GM21825 (cell line): Measurements from ENCODE around the gene ZNF43.
"Not testable (repeated sequence)": the region's sequence is repeated elsewhere in the genome, so short reads cannot be mapped to it uniquely, and the experiment has no call there.

Source experiments
- ATAC-seq: cut with Tn5 transposase; IDR thresholded peaks from one replicate; pipeline ENCODE4 v1.9.1; 2021; ENCODE audit warnings: mild to moderate bottlenecking, moderate library complexity; ENCODE audit not compliant: unreplicated experiment

ZNF43 gene

DNA sequence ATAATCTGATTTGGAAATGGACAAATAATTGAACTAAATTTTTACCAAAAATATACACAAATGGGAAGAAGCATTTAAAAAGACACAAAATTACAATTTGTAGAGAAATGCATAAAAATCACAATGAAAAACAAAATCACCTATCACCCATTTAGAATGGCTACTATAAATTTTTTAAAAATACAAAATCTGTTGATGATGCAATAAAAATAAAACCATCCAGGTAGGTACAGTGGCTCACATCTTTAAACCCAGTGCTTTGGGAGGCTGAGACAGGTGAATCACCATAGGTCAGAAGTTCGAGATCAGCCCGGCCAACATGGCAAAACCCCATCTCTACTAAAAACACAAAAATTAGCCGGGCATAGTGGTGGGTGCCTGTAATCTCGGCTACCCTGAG lies 23.5 kb downstream of the ZNF43 start:
- no peak for ATAC-seq

- not testable (repeated sequence) for ATAC-seq
These were observed 27.5 kb downstream of the ZNF43 start for GRCh38 chr19:21808400-21809000.

DNA sequence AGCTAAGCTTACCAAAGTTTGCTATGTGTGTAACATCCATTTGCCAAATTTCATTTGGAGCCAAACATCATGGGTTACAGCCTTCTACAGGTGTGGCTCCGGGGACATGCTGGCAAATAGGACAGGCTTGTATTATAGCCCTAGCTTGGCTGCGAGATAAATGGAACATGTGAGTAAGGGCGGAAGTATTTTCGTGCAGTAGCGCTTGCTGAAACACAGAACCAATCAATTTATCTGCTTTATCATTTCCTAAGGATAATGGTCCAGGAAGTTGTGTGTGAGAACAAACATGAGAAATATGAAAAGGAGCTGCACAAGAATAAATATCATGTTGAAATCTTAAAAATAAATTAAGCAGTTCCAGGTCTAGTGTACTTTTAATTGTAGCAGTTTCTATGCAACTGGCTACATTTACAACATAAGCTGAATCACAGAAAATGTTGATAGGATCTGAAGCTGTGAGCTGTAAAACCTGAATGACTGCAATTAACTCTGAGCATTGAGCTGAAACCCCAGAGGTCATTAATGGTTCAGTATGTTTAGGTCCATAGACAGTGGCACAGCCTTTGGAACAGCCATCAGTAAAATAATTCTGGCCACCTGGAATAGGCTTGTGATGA lies 46.4 kb downstream of the ZNF43 start:
- ATAC-seq, result no peak

DNA sequence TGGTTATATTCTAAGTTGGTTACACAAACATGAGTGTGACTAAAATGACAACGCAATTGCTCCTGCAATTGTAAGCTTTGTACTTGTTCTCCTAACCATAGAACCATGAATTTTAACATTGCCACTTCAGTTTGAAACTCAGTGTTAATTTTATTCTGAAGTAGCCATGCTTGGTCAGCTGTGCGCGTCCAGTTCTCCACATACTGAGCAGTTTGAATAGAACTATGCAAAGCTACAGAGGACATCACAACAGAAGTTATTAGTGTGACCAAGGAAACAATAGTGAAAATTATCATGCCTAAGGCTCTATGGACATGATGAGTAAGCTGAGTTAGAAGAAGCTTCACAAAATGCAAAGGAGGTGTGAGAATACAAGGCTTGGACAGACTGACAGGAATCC lies 49.0 kb downstream of the ZNF43 start:
- ATAC-seq, result no peak

- not testable (repeated sequence) for ATAC-seq
These were observed 60.2 kb downstream of the ZNF43 start for GRCh38 chr19:21775792-21776191.

GRCh38 chr19:21767065-21767800 lies 68.7 kb downstream of the ZNF43 start, which contains the start of gene ZNF100:
Gene ZNF100, minus strand, starts transcription at chr19:21767579. Its CDS starts 150 bp downstream, at chr19:21767429.
- ATAC-seq, result peak; percentile 96

DNA sequence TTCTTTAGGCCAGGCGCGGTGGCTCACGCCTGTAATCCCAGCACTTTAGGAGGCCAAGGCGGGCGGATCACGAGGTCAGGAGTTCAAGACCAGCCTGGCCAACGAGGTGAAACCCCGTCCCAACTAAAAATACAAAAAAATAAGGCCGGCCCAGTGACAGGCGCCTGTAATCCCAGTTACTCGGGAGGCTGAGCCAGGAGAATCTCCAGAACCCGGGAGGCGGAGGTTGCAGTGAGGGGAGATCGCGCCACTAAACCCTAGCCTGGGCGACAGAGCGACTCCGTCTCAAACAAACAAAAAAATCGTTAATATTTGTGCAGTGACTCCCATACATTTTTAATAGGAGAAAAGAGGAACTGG lies 69.3 kb downstream of the ZNF43 start:
- not testable (repeated sequence) for ATAC-seq

GRCh38 chr19:21765151-21765550 lies 70.8 kb downstream of the ZNF43 start:
- no peak for ATAC-seq

DNA sequence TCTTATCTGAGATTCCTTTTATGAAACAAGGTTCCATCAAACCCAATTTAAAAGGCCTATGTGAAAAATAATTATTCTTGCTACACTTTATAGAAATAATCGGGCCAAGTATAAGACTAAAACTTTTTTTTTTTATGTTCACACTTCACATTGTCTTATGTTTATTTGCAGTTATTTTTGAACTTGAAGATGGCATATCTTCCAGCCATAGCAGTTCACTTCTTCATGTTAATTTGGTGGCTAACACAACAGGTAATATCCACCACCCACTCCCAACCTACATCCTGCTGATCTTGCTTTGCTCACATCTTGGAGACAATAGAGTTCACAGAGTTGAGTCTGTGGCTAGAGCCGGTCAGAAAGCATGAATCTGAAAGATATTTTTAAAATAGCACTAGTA lies 74.4 kb downstream of the ZNF43 start:
- ATAC-seq, result not testable (repeated sequence)

DNA sequence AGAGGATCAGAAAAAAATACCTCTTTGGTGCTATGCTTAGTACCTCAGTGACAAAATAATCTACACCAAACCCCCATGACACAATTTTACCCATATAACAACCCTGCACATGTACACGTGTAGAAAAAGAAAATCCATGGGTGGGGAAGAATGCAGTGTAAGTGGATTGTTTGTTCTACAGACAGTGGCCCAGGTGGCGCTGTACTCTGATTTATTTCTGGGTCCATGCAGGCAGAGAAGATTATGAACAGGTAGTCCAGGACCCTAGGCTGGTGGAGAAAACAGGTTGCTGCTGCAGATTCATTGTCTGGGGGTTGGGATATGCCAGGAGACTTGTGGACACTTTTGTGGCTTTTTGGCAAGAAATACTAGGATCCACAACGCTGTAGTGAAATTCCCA lies 77.7 kb downstream of the ZNF43 start:
- no peak for ATAC-seq

GRCh38 chr19:21755555-21755954 lies 80.4 kb downstream of the ZNF43 start:
- not testable (repeated sequence) for ATAC-seq
